Mesodermal cell (in vitro differentiated cells): ENCODE measurements around the gene CMIP.

ENCODE experiments used
- H3K27ac ChIP-seq: 2 replicates; pipeline ENCODE4 v1.7.0; 2013; ENCODE audit warnings: mild to moderate bottlenecking, low read depth, low read length, moderate library complexity; ENCODE audit not compliant: severe bottlenecking
- H3K36me3 ChIP-seq: 2 replicates; pipeline ENCODE4 v1.7.1; 2013; ENCODE audit warnings: mild to moderate bottlenecking, low read length, moderate library complexity; ENCODE audit not compliant: control insufficient read depth, insufficient read depth
- H3K4me1 ChIP-seq: one replicate; pipeline ENCODE4 v1.7.1; 2013; ENCODE audit warnings: mild to moderate bottlenecking, low read length; ENCODE audit not compliant: insufficient read depth, control insufficient read depth, poor library complexity, severe bottlenecking
- H3K4me3 ChIP-seq: 2 replicates; pipeline ENCODE4 v1.7.0; 2013; ENCODE audit warnings: low read length, control low read depth, mild to moderate bottlenecking; ENCODE audit not compliant: insufficient read depth, poor library complexity, severe bottlenecking; ENCODE audit errors: extremely low read depth
- H3K9me3 ChIP-seq: 2 replicates; pipeline ENCODE4 v1.7.1; 2013; ENCODE audit warnings: mild to moderate bottlenecking, low read length, moderate library complexity; ENCODE audit not compliant: control insufficient read depth
- WGBS, 2 experiments: methylation state at CpG; one replicate each; pipeline ENCODE4 v1.1.5; 2013; ENCODE audit warnings: missing lambda C conversion rate in 2 of 2; ENCODE audit not compliant: insufficient coverage in 2 of 2; 5-methylcytosine and 5-hydroxymethylcytosine counted together

The CMIP gene

GRCh38 chr16:81602792-81603191 is 158.2 kb downstream of the CMIP start:
- 93 to 95% methylated on average over 10 of the region's 11 CpGs for WGBS, 2 experiments
- no peak overlapping the region for H3K4me3 ChIP-seq
- H3K27ac ChIP-seq = no peak overlapping the region
- peaks cover 34% of the 10 kb centered on the region for H3K4me1 ChIP-seq
- no peaks in the 10 kb centered on the region for H3K9me3 ChIP-seq
- peaks cover 11% of the 10 kb centered on the region for H3K36me3 ChIP-seq

GRCh38 chr16:81604960-81605383 is 160.4 kb downstream of the CMIP start:
- WGBS, 2 experiments = 93 to 94% methylated on average over 7 of the region's 8 CpGs
- peaks cover 17% of the 10 kb centered on the region for H3K36me3 ChIP-seq
- peak overlapping the region; percentile 65 for H3K27ac ChIP-seq
- no peak overlapping the region for H3K4me3 ChIP-seq
- peaks cover 41% of the 10 kb centered on the region for H3K4me1 ChIP-seq
- no peaks in the 10 kb centered on the region for H3K9me3 ChIP-seq

GRCh38 chr16:81606039-81606438 is 161.4 kb downstream of the CMIP start:
- Histone ChIP-seq H3K9me3 (no peaks in the 10 kb centered on the region), H3K36me3 (peaks cover 24% of the 10 kb centered on the region), H3K27ac (no peak overlapping the region), H3K4me3 (no peak overlapping the region), H3K4me1 (peaks cover 42% of the 10 kb centered on the region)
- WGBS, 2 experiments = 94 to 95% methylated on average over 4 of the region's 4 CpGs

- H3K27ac ChIP-seq = no peak overlapping the region
- peaks cover 38% of the 10 kb centered on the region for H3K4me1 ChIP-seq
- no peaks in the 10 kb centered on the region for H3K9me3 ChIP-seq
- H3K36me3 ChIP-seq = peaks cover 29% of the 10 kb centered on the region
- no peak overlapping the region for H3K4me3 ChIP-seq
- 94 to 96% methylated on average over 8 to 12 of the region's 12 CpGs for WGBS, 2 experiments
These were observed 162.4 kb downstream of the CMIP start for GRCh38 chr16:81607006-81607405.

GRCh38 chr16:81607805-81608522 is 163.4 kb downstream of the CMIP start:
- H3K4me3 ChIP-seq = no peak overlapping the region
- no peaks in the 10 kb centered on the region for H3K9me3 ChIP-seq
- 97 to 100% methylated on average over 2 to 3 of the region's 6 CpGs for WGBS, 2 experiments
- H3K36me3 ChIP-seq = peaks cover 29% of the 10 kb centered on the region
- peaks cover 42% of the 10 kb centered on the region for H3K4me1 ChIP-seq
- peak overlapping the region; percentile 16 for H3K27ac ChIP-seq

GRCh38 chr16:81608523-81609209 is 164.1 kb downstream of the CMIP start:
- no peaks in the 10 kb centered on the region for H3K9me3 ChIP-seq
- no peak overlapping the region for H3K4me3 ChIP-seq
- H3K27ac ChIP-seq = peak overlapping the region; percentile 16
- peaks cover 42% of the 10 kb centered on the region for H3K4me1 ChIP-seq
- H3K36me3 ChIP-seq = peaks cover 32% of the 10 kb centered on the region
- 76 to 89% methylated on average over 6 to 13 of the region's 13 CpGs for WGBS, 2 experiments

- Histone ChIP-seq H3K27ac (peak overlapping the region; percentile 30), H3K36me3 (peaks cover 38% of the 10 kb centered on the region), H3K4me3 (no peak overlapping the region), H3K9me3 (no peaks in the 10 kb centered on the region), H3K4me1 (peaks cover 42% of the 10 kb centered on the region)
- 93% methylated on average over 8 to 10 of the region's 11 CpGs for WGBS, 2 experiments
These were observed 164.8 kb downstream of the CMIP start for GRCh38 chr16:81609323-81609892.

GRCh38 chr16:81610144-81610842 is 165.7 kb downstream of the CMIP start:
- H3K36me3 ChIP-seq = peaks cover 38% of the 10 kb centered on the region
- H3K4me3 ChIP-seq = no peak overlapping the region
- 65 to 79% methylated on average over 15 to 16 of the region's 26 CpGs for WGBS, 2 experiments
- H3K27ac ChIP-seq = peak overlapping the region; percentile 30
- no peaks in the 10 kb centered on the region for H3K9me3 ChIP-seq
- H3K4me1 ChIP-seq = peaks cover 40% of the 10 kb centered on the region

- H3K27ac ChIP-seq = no peak overlapping the region
- no peak overlapping the region for H3K4me3 ChIP-seq
- WGBS, 2 experiments = 95 to 98% methylated on average over 10 of the region's 10 CpGs
- H3K9me3 ChIP-seq = no peaks in the 10 kb centered on the region
- peaks cover 44% of the 10 kb centered on the region for H3K36me3 ChIP-seq
- peaks cover 38% of the 10 kb centered on the region for H3K4me1 ChIP-seq
These were observed 166.3 kb downstream of the CMIP start for GRCh38 chr16:81610936-81611335.

- peaks cover 38% of the 10 kb centered on the region for H3K4me1 ChIP-seq
- H3K4me3 ChIP-seq = no peak overlapping the region
- no peak overlapping the region for H3K27ac ChIP-seq
- no peaks in the 10 kb centered on the region for H3K9me3 ChIP-seq
- 75 to 87% methylated on average over 5 of the region's 6 CpGs for WGBS, 2 experiments
- peaks cover 51% of the 10 kb centered on the region for H3K36me3 ChIP-seq
These were observed 167.1 kb downstream of the CMIP start for GRCh38 chr16:81611721-81612120.
